GM10847 (cell line): Measurements from ENCODE around the gene MISP.

Source experiments
- POLR2A ChIP-seq: IDR thresholded peaks from 2 replicates; pipeline ENCODE4 v1.6.1; 2011; ENCODE audit not compliant: insufficient read length; ENCODE audit errors: extremely low read depth

MISP gene

GRCh38 chr19:750640-751423 lies at the start of gene MISP:
TSS of gene MISP (plus strand) at chr19:751112. CDS start at chr19:756947, 5,835 bp downstream.
- TF ChIP-seq POLR2A, result no peak

- TF ChIP-seq POLR2A, result no peak
Observed at GRCh38 chr19:703329-703650, 47.6 kb upstream of the MISP start.

GRCh38 chr19:703651-704446 lies 47.1 kb upstream of the MISP start:
- TF ChIP-seq POLR2A, result no peak

GRCh38 chr19:704447-704741 lies 46.5 kb upstream of the MISP start:
- TF ChIP-seq POLR2A, result no peak

GRCh38 chr19:708154-709143 lies 42.5 kb upstream of the MISP start, which contains the start of gene PALM:
TSS of gene PALM (plus strand) at chr19:708935. CDS start at chr19:709147, 212 bp downstream.
- TF ChIP-seq POLR2A, result no peak

GRCh38 chr19:709196-709964 lies 41.5 kb upstream of the MISP start:
- TF ChIP-seq POLR2A, result no peak

- TF ChIP-seq POLR2A, result no peak
Observed at GRCh38 chr19:709965-710571, 40.8 kb upstream of the MISP start.

GRCh38 chr19:710767-711166 lies 40.1 kb upstream of the MISP start:
- no peak for TF ChIP-seq POLR2A

GRCh38 chr19:711254-711653 lies 39.7 kb upstream of the MISP start:
- no peak for TF ChIP-seq POLR2A

- no peak for TF ChIP-seq POLR2A
Observed at GRCh38 chr19:715347-715746, 35.6 kb upstream of the MISP start.

- no peak for TF ChIP-seq POLR2A
Observed at GRCh38 chr19:718251-718951, 32.5 kb upstream of the MISP start.

GRCh38 chr19:718991-719512 lies 31.9 kb upstream of the MISP start:
- TF ChIP-seq POLR2A, result no peak

GRCh38 chr19:719636-720344 lies 31.1 kb upstream of the MISP start:
- TF ChIP-seq POLR2A, result no peak
